Body of pancreas (tissue), 4 donors: ENCODE results near the gene TXNDC2. TPM values are rescaled to one million over a fixed set of nuclear protein-coding genes. Genes with fewer than 3 reads are reported as not detected.

Experiments used
- ATAC-seq: fragments of 150-250 bp; one replicate; pipeline ENCODE4 v1.9.1; 2016
- DNase-seq, 4 donors: peaks; one replicate each; pipeline ENCODE4 v3.0.0-alpha.2; 2019
- H3K27ac ChIP-seq, 4 donors: fragments of 200-600 bp; sonication (generic); 1 replicate in 3 of 4; 2 replicates in 1 of 4; pipeline versions ENCODE4 v1.5.1 to v1.6.1; 2016 to 2019; ENCODE audit warnings: mild to moderate bottlenecking in 1 of 4, mixed read lengths in 1 of 4, moderate library complexity in 1 of 4
- H3K27me3 ChIP-seq, 2 donors: fragments of 200-600 bp; sonication (generic); one replicate each; pipeline ENCODE4 v1.6.0; 2016; ENCODE audit warnings: mild to moderate bottlenecking in 1 of 2
- H3K36me3 ChIP-seq, 2 donors: fragments of 200-600 bp; sonication (generic); replicated peaks in 1 of 2; 2 replicates each; pipeline ENCODE4 v1.5.1; 2016; ENCODE audit warnings: low read depth in 2 of 2; ENCODE audit not compliant: insufficient read depth in 1 of 2
- H3K4me1 ChIP-seq: fragments of 200-600 bp; sonication (generic); one replicate; pipeline ENCODE4 v1.6.0; 2016
- H3K4me3 ChIP-seq, 2 donors: fragments of 200-600 bp; sonication (generic); 1 replicate in 1 of 2; 2 replicates in 1 of 2; pipeline ENCODE4 v1.5.1; 2016 to 2019
- H3K9me3 ChIP-seq, 3 donors: fragments of 200-600 bp; sonication (generic); 1 replicate in 2 of 3; 2 replicates in 1 of 3; pipeline ENCODE4 v1.5.1; 2016
- CTCF ChIP-seq, 7 experiments: fragments of 450-650 bp in 4 of 7; fragments of 200-600 bp in 3 of 7; sonication (generic) in 3 of 7; IDR thresholded peaks; one replicate each; pipeline ENCODE4 v1.5.1; 2016 to 2019; ENCODE audit warnings: antibody characterized with exemption in 7 of 7
- POLR2A ChIP-seq, 3 donors: fragments of 450-650 bp; IDR thresholded peaks; one replicate each; pipeline ENCODE4 v1.6.1; 2016; ENCODE audit warnings: antibody characterized with exemption in 3 of 3, mild to moderate bottlenecking in 2 of 3
- WGBS, 2 donors: methylation state at CpG; one replicate each; pipeline ENCODE4 v1.1.5; 2017; 5-methylcytosine and 5-hydroxymethylcytosine counted together
- intact Hi-C: fragments of 100-400 bp; cut with DNase I; formaldehyde crosslinking; loops from one replicate; pipeline ENCODE4 v1.15.1; 2023
- total RNA-seq, 2 donors: library from RNA; depleted of rRNA; stranded (reverse); fragments of >200 nt; gene quantifications; one replicate each; pipeline ENCODE4 v1.1.0, GENCODE V29; 2016

The TXNDC2 gene
- total RNA-seq, 2 donors from 2014 or later: not detected

- intact Hi-C loops: no loop called here
Observed at GRCh38 chr18:9877655-9878014, 8.1 kb upstream of the TXNDC2 start.

DNA sequence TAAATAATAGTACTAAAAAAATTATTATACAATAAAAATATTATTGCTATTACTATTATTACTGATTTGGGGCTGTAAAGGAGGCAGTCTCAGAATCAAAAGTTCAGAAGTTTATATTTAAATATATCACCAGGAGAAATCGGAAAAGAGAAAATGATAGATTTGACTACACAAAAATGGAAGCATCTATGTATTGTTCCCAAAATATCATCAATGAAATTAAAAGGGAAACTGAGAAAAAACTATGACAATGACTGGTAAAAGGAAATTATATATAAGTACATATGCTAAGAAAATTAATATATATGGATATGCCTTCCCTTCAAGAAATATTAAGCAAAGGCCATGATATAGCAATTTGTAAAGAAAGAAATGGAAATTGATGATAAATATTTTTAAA, 7.7 kb upstream of the TXNDC2 start:
- DNase-seq (no peak), ATAC-seq (no peak)
- TF ChIP-seq POLR2A (IDR thresholded peaks at IDR 0.05) (no peak), CTCF (IDR thresholded peaks at IDR 0.05) (no peak)
- peaks cover 14% of the 10 kb centered on the region for H3K4me1 ChIP-seq
- no peaks in the 10 kb centered on the region for H3K9me3 ChIP-seq
- no peaks in the 10 kb centered on the region for H3K27me3 ChIP-seq
- intact Hi-C loops: no loop called here
- H3K4me3 ChIP-seq: no peak overlapping the region
- no peak overlapping the region for H3K27ac ChIP-seq
- H3K36me3 ChIP-seq: no peaks in the 10 kb centered on the region
- 83 to 98% methylated on average over 1 of the region's 1 CpG for WGBS, 2 donors

More at GRCh38 chr18:9877655-9878014, 8.1 kb upstream of the TXNDC2 start:
- DNase-seq: no peak
- TF ChIP-seq POLR2A (IDR thresholded peaks at IDR 0.05) (no peak), CTCF (IDR thresholded peaks at IDR 0.05) (no peak)
- no peak overlapping the region for H3K4me3 ChIP-seq
- H3K9me3 ChIP-seq: no peaks in the 10 kb centered on the region
- H3K27me3 ChIP-seq: no peaks in the 10 kb centered on the region
- H3K27ac ChIP-seq: peak overlapping the region in 2 of 4 donors; percentile 68 to 73
- ATAC-seq: no peak
- H3K4me1 ChIP-seq: peaks cover 14% of the 10 kb centered on the region
- H3K36me3 ChIP-seq: no peaks in the 10 kb centered on the region

DNA sequence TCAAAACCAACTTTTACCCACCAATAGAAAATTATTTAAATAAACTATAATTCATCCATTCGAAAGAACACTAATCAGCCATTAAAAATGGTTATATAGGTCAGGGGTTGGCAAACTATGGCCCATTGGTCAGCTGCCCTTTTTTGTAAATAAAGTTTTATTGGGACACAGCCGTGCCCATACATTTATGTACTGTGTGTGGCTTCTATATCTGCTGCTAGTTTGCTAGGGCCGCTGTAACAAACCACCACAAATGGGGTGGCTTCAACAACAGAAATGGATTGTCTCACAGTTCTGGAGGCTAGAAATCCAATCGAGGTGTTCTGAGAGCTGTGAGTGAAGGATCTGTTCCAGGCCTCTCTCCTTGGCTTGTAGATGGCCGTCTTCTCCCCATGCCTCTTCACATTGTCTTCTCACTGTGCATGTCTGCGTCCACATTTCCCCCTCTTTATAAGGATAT, 7.0 kb upstream of the TXNDC2 start:
- WGBS, 2 donors: 92 to 93% methylated on average over 6 of the region's 6 CpGs

GRCh38 chr18:9884090-9884489, 1.7 kb upstream of the TXNDC2 start:
- Histone ChIP-seq H3K27ac (no peak overlapping the region), H3K9me3 (no peaks in the 10 kb centered on the region), H3K27me3 (no peaks in the 10 kb centered on the region), H3K4me1 (no peaks in the 10 kb centered on the region), H3K36me3 (no peaks in the 10 kb centered on the region), H3K4me3 (no peak overlapping the region)
- DNase-seq: no peak
- 71 to 78% methylated on average over 6 of the region's 6 CpGs for WGBS, 2 donors
- intact Hi-C loops: no loop called here
- TF ChIP-seq CTCF (IDR thresholded peaks at IDR 0.05) (no peak), POLR2A (IDR thresholded peaks at IDR 0.05) (no peak)
- no peak for ATAC-seq

More for the DNA sequence above, 7.0 kb upstream of the TXNDC2 start:
- H3K27ac ChIP-seq: no peak overlapping the region
- H3K36me3 ChIP-seq: no peaks in the 10 kb centered on the region
- H3K4me3 ChIP-seq: no peak overlapping the region
- ATAC-seq (no peak), DNase-seq (no peak)
- H3K9me3 ChIP-seq: no peaks in the 10 kb centered on the region
- no peak for TF ChIP-seq CTCF (IDR thresholded peaks at IDR 0.05)
- TF ChIP-seq POLR2A (IDR thresholded peaks at IDR 0.05): no peak
- intact Hi-C loops: no loop called here
- peaks cover 14% of the 10 kb centered on the region for H3K4me1 ChIP-seq
- no peaks in the 10 kb centered on the region for H3K27me3 ChIP-seq

- intact Hi-C loops: no loop called here
- no peak for ATAC-seq
- no peaks in the 10 kb centered on the region for H3K9me3 ChIP-seq
- no peaks in the 10 kb centered on the region for H3K4me1 ChIP-seq
- WGBS, 2 donors: 67 to 75% methylated on average over 12 of the region's 12 CpGs
- no peaks in the 10 kb centered on the region for H3K27me3 ChIP-seq
- no peak overlapping the region for H3K27ac ChIP-seq
- no peaks in the 10 kb centered on the region for H3K36me3 ChIP-seq
- TF ChIP-seq POLR2A (IDR thresholded peaks at IDR 0.05): no peak
- TF ChIP-seq CTCF (IDR thresholded peaks at IDR 0.05): no peak
- H3K4me3 ChIP-seq: no peak overlapping the region
- DNase-seq: no peak
Observed at GRCh38 chr18:9884532-9885140, 1.1 kb upstream of the TXNDC2 start.
